ENCODE data around the gene PSMA8. TPM values are rescaled to one million over a fixed set of nuclear protein-coding genes. Genes with fewer than 3 reads are reported as not detected.
"Not testable (repeated sequence)": the region's sequence is repeated elsewhere in the genome, so short reads cannot be mapped to it uniquely, and the experiment has no call there.

PSMA8 gene
- total and polyA plus RNA-seq, 2 experiments from 2014 or later: 0.15 TPM; not detected in 1

- H3K4me3 ChIP-seq: no peak overlapping the region
- WGBS (ENCODE audit: low lambda C conversion rate, missing lambda C conversion rate): 74% methylated on average over 3 of the region's 3 CpGs
- no peaks in the 10 kb centered on the region for H3K9me3 ChIP-seq (ENCODE audit: low read depth)
- no peaks in the 10 kb centered on the region for H3K9me2 ChIP-seq (replicated peaks; ENCODE audit: insufficient read depth)
- no peak overlapping the region for H3K27ac ChIP-seq
- no peaks in the 10 kb centered on the region for H3K4me1 ChIP-seq (ENCODE audit: insufficient read depth)
- no peaks in the 10 kb centered on the region for H4K20me1 ChIP-seq (ENCODE audit: insufficient read depth, poor library complexity, severe bottlenecking)
- H3K27me3 ChIP-seq: no peaks in the 10 kb centered on the region
- no peaks in the 10 kb centered on the region for H3K36me3 ChIP-seq (replicated peaks; ENCODE audit: insufficient read depth, low read depth)
- H3K4me2 ChIP-seq: no peak overlapping the region
- H3K79me2 ChIP-seq: no peaks in the 10 kb centered on the region
- H2AFZ ChIP-seq: no peak overlapping the region
- DNase-seq (ENCODE audit: low spot score): no peak
- TF ChIP-seq EZH2phosphoT487 (IDR thresholded peaks at IDR 0.05; ENCODE audit: low read depth, severe bottlenecking, unreplicated experiment) (no peak), EZH2 (IDR thresholded peaks at IDR 0.05; ENCODE audit: borderline replicate concordance) (no peak), CTCF (IDR thresholded peaks at IDR 0.05; ENCODE audit: poor library complexity) (no peak)
These were observed 23.7 kb downstream of the PSMA8 start for GRCh38 chr18:26157326-26157725.

- no peaks in the 10 kb centered on the region for H3K9me3 ChIP-seq (ENCODE audit: low read depth)
- 71% methylated on average over 3 of the region's 3 CpGs for WGBS (ENCODE audit: low lambda C conversion rate, missing lambda C conversion rate)
- H3K9me2 ChIP-seq (replicated peaks; ENCODE audit: insufficient read depth): no peaks in the 10 kb centered on the region
- no peak overlapping the region for H3K4me2 ChIP-seq
- TF ChIP-seq EZH2 (IDR thresholded peaks at IDR 0.05; ENCODE audit: borderline replicate concordance) (no peak), CTCF (IDR thresholded peaks at IDR 0.05; ENCODE audit: poor library complexity) (peak; percentile 25)
- DNase-seq (ENCODE audit: low spot score): no peak
- H3K4me1 ChIP-seq (ENCODE audit: insufficient read depth): no peaks in the 10 kb centered on the region
- no peaks in the 10 kb centered on the region for H3K27me3 ChIP-seq
- H4K20me1 ChIP-seq (ENCODE audit: insufficient read depth, poor library complexity, severe bottlenecking): no peaks in the 10 kb centered on the region
- no peaks in the 10 kb centered on the region for H3K36me3 ChIP-seq (replicated peaks; ENCODE audit: insufficient read depth, low read depth)
- H3K27ac ChIP-seq: no peak overlapping the region
- no peaks in the 10 kb centered on the region for H3K79me2 ChIP-seq
- H2AFZ ChIP-seq: no peak overlapping the region
- H3K4me3 ChIP-seq: no peak overlapping the region
These were observed 25.7 kb downstream of the PSMA8 start for GRCh38 chr18:26159353-26159752.

DNA sequence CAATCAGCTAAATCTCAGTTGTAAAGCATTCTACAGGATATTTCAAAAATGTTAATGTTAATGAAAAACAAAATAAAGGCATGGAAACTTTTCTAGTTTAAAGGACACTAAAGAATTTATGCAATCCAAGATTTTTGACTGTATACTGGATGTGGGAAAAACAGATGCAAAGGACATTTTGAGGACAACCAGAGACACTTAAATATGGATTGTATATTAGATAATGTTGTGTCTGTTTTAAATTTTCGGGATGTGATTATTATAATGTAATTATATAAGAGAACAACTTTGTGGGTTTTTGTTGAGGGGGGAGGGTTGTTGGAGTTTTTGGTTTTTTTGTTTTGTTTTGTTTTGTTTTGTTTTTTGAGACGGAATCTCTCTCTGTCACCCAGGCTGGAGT lies 30.9 kb downstream of the PSMA8 start:
- WGBS (ENCODE audit: low lambda C conversion rate, missing lambda C conversion rate): 93% methylated on average over 2 of the region's 2 CpGs
- Histone ChIP-seq H3K4me2 (no peak overlapping the region), H3K79me2 (no peaks in the 10 kb centered on the region), H3K4me3 (no peak overlapping the region), H2AFZ (no peak overlapping the region), H3K27me3 (no peaks in the 10 kb centered on the region), H4K20me1 (ENCODE audit: insufficient read depth, poor library complexity, severe bottlenecking) (no peaks in the 10 kb centered on the region), H3K4me1 (ENCODE audit: insufficient read depth) (no peaks in the 10 kb centered on the region), H3K27ac (no peak overlapping the region), H3K9me3 (ENCODE audit: low read depth) (no peaks in the 10 kb centered on the region), H3K36me3 (replicated peaks; ENCODE audit: insufficient read depth, low read depth) (no peaks in the 10 kb centered on the region), H3K9me2 (replicated peaks; ENCODE audit: insufficient read depth) (no peaks in the 10 kb centered on the region)
- DNase-seq (ENCODE audit: low spot score): no peak
- TF ChIP-seq EZH2 (IDR thresholded peaks at IDR 0.05; ENCODE audit: borderline replicate concordance) (no peak), CTCF (IDR thresholded peaks at IDR 0.05; ENCODE audit: poor library complexity) (no peak), EZH2phosphoT487 (IDR thresholded peaks at IDR 0.05; ENCODE audit: low read depth, severe bottlenecking, unreplicated experiment) (no peak)

DNA sequence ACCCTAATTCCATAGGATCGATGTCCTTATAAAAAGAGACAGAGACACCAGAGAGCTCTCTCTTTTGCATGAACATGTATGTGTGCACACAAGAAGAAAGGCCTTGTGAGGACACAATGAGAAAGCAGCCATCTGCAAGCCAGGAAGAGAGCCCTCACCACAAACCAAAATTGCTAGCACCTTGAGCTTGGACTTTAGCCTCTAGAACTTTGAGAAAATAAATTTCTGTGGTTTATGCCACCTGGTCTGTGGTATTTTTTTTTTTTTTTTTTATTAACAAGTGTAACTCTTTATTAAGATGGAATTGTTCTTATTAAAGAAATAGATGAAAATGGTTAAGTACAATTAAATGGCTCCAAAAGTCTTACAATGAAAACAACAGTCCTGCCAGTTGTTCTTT lies 33.9 kb downstream of the PSMA8 start:
- H3K79me2 ChIP-seq; H3K27me3 ChIP-seq; H3K27ac ChIP-seq; H3K4me3 ChIP-seq; H4K20me1 ChIP-seq (ENCODE audit: insufficient read depth, poor library complexity, severe bottlenecking); DNase-seq (ENCODE audit: low spot score); H2AFZ ChIP-seq; H3K4me1 ChIP-seq (ENCODE audit: insufficient read depth); H3K4me2 ChIP-seq; H3K36me3 ChIP-seq (replicated peaks; ENCODE audit: insufficient read depth, low read depth); H3K9me2 ChIP-seq (replicated peaks; ENCODE audit: insufficient read depth); H3K9me3 ChIP-seq (ENCODE audit: low read depth): not testable (repeated sequence)
- 92% methylated on average over 1 of the region's 1 CpG for WGBS (ENCODE audit: low lambda C conversion rate, missing lambda C conversion rate)

Data from hepatocyte (in vitro differentiated cells).